ENCODE data around the gene PTTG1IP. TPM values are rescaled to one million over a fixed set of nuclear protein-coding genes. Genes with fewer than 3 reads are reported as not detected.

The PTTG1IP gene
- total RNA-seq, 3 donors from 2014 or later (not counting 1 experiment from before 2014, with no cell fraction given), result 96.8 to 144 (median 126) TPM

DNA sequence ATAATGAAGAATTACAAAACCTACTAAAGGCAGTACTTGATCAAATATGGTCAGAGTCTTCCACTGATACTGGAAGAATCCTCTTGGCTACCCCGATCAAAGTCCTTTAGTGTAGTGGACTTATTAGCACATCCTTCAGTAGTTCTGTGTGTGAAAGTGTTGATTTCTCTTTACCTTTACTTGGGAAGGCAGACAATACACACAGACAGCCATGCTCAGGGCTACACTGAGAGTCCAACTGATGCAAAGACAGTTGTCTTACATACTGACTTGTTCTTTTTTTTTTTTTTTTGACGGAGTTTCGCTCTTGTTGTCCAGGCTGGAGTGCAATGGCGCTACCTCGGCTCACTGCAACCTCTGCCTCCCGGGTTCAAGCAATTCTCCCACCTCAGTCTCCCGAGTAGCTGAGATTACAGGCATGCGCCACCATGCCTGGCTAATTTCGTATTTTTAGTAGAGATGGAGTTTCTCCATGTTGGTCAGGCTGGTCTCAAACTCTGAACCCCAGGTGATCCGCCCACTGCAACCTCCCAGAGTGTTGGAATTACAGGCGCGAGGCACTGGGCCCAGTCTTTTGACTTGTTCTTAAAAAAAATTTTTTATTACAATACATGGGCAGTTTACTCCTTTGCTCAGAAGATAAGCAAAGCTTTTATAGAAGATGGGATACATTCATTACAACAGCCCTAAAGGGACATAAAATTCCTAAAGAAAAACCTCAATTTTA, 3.5 kb upstream of the PTTG1IP start:
- no peak for DNase-seq
- H3K36me3 Mint-ChIP-seq, result no peaks in the 10 kb centered on the region
- Histone ChIP-seq H3K9me3 (ENCODE audit: control insufficient read depth, insufficient read depth, low read length) (no peaks in the 10 kb centered on the region), H3K4me1 (ENCODE audit: control insufficient read depth, insufficient read depth, low read length) (peaks cover 47% of the 10 kb centered on the region), H3K4me3 (ENCODE audit: low read length) (no peak overlapping the region), H3K27me3 (ENCODE audit: control insufficient read depth, insufficient read depth, low read length) (no peaks in the 10 kb centered on the region), H3K36me3 (ENCODE audit: control insufficient read depth, insufficient read depth, low read length) (no peaks in the 10 kb centered on the region), H3K27ac (ENCODE audit: low read length) (no peak overlapping the region)
- no peak overlapping the region for H3K4me3 Mint-ChIP-seq
- 96% methylated on average over 12 of the region's 12 CpGs for WGBS (ENCODE audit: insufficient coverage)
- TF ChIP-seq, protein P1, sequence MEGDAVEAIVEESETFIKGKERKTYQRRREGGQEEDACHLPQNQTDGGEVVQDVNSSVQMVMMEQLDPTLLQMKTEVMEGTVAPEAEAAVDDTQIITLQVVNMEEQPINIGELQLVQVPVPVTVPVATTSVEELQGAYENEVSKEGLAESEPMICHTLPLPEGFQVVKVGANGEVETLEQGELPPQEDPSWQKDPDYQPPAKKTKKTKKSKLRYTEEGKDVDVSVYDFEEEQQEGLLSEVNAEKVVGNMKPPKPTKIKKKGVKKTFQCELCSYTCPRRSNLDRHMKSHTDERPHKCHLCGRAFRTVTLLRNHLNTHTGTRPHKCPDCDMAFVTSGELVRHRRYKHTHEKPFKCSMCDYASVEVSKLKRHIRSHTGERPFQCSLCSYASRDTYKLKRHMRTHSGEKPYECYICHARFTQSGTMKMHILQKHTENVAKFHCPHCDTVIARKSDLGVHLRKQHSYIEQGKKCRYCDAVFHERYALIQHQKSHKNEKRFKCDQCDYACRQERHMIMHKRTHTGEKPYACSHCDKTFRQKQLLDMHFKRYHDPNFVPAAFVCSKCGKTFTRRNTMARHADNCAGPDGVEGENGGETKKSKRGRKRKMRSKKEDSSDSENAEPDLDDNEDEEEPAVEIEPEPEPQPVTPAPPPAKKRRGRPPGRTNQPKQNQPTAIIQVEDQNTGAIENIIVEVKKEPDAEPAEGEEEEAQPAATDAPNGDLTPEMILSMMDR (IDR thresholded peaks at IDR 0.05), result no peak
- no peak for ATAC-seq
- H3K4me1 Mint-ChIP-seq, result peaks cover 40 to 44% of the 10 kb centered on the region in 2 donors
- no peaks in the 10 kb centered on the region for H3K27me3 Mint-ChIP-seq (ENCODE audit: low read depth in 2 of 2)
- H3K27ac Mint-ChIP-seq, result no peak overlapping the region
- H3K9me3 Mint-ChIP-seq, result no peaks in the 10 kb centered on the region
- intact Hi-C loops (cut with micrococcal nuclease), result no loop called here

DNA sequence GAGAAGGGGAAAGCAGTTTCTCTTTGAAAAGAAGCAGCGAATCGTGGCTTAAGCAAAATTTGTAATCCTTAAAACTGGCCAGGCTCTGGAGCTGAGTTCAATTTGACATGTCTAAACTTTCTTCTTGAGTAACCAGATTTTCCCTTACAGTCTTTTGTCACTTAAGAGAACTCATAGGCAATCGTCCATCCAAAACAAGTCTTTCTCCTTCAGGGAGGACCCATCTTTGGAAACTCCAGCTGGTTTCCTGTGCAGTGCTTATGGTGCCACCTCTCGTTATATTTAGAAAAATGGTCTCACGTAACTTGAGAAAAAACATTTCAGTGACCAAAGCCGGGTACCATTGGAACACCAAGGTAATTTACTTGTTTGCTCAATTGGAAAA, 1.8 kb upstream of the PTTG1IP start:
- no peaks in the 10 kb centered on the region for H3K27me3 Mint-ChIP-seq (ENCODE audit: low read depth in 2 of 2)
- intact Hi-C loops (cut with micrococcal nuclease), result loop anchor here (1.0 to 2.0 kb wide), 3 partner anchors 39 to 74 kb away; partner anchors contain the start of genes SUMO3 and UBE2G2
- WGBS (ENCODE audit: insufficient coverage), result 3% methylated on average over 6 of the region's 6 CpGs
- peak overlapping the region; percentile 92 to 93 for H3K27ac Mint-ChIP-seq
- DNase-seq, result peak in 1 of 2 donors; percentile 73
- H3K4me1 Mint-ChIP-seq, result peaks cover 41 to 45% of the 10 kb centered on the region in 2 donors
- peak overlapping the region; percentile 89 for H3K4me3 Mint-ChIP-seq
- peaks cover 45% of the 10 kb centered on the region for H3K4me1 ChIP-seq (ENCODE audit: control insufficient read depth, insufficient read depth, low read length)
- TF ChIP-seq, protein P1 (IDR thresholded peaks at IDR 0.05), result no peak
- no peaks in the 10 kb centered on the region for H3K36me3 Mint-ChIP-seq
- no peaks in the 10 kb centered on the region for H3K27me3 ChIP-seq (ENCODE audit: control insufficient read depth, insufficient read depth, low read length)
- H3K9me3 Mint-ChIP-seq, result no peaks in the 10 kb centered on the region
- H3K9me3 ChIP-seq (ENCODE audit: control insufficient read depth, insufficient read depth, low read length), result no peaks in the 10 kb centered on the region
- H3K36me3 ChIP-seq (ENCODE audit: control insufficient read depth, insufficient read depth, low read length), result no peaks in the 10 kb centered on the region
- peak overlapping the region; percentile 45 for H3K4me3 ChIP-seq (ENCODE audit: low read length)
- no peak for ATAC-seq
- H3K27ac ChIP-seq (ENCODE audit: low read length), result peak overlapping the region; percentile 85

DNA sequence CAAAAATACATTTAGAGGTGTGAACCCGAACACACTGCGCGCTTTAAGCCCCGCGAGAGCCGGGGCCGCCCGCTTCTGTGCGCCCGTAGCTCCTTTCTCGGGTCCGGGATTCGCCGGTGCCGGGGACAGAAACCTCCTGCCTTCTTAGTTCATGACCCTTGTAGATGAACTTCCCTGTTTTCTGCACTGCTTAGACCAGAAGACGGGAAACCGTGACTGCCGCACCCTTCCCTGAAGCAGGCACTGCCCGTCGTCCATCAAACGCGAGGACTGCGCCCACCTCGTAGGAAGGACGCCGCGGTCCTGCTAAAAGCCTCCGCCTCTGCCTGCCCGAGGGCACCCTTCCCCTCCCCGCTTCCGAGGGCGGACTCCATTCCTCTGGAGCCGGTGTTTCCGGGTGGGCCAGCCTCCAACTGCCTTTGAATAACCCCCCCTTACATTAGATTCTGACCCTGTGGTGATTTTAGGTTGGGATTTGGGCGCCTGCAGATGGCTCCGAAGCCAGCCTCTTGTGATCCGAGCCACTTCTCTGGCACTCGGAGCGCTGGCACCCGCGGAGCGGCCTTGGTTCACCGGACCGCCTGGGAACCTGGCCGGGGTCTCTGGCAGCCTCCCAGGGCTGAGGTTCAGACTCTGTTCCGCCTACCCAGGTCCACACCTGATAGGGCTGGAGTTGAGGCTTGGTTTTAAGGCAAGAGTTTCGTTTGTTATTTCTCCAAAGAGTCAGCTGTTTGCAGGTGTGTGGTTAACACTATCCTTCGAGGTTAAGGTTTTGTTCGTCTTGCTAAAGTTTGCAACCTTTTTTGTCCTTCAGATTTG, 1.2 kb upstream of the PTTG1IP start:
- Histone ChIP-seq H3K4me1 (ENCODE audit: control insufficient read depth, insufficient read depth, low read length) (peaks cover 45% of the 10 kb centered on the region), H3K9me3 (ENCODE audit: control insufficient read depth, insufficient read depth, low read length) (no peaks in the 10 kb centered on the region), H3K4me3 (ENCODE audit: low read length) (peak overlapping the region; percentile 45), H3K27me3 (ENCODE audit: control insufficient read depth, insufficient read depth, low read length) (no peaks in the 10 kb centered on the region), H3K27ac (ENCODE audit: low read length) (peak overlapping the region; percentile 85), H3K36me3 (ENCODE audit: control insufficient read depth, insufficient read depth, low read length) (no peaks in the 10 kb centered on the region)
- peak in 2 of 3 donors; percentile 4 to 7 for ATAC-seq
- H3K9me3 Mint-ChIP-seq, result no peaks in the 10 kb centered on the region
- peak overlapping the region; percentile 92 to 93 for H3K27ac Mint-ChIP-seq
- H3K36me3 Mint-ChIP-seq, result no peaks in the 10 kb centered on the region
- TF ChIP-seq, protein P1 (IDR thresholded peaks at IDR 0.05), result no peak
- intact Hi-C loops (cut with micrococcal nuclease), result loop anchor here (1.0 to 2.0 kb wide), 3 partner anchors 40 to 73 kb away; partner anchors contain the start of genes SUMO3 and UBE2G2
- H3K4me1 Mint-ChIP-seq, result peaks cover 41 to 45% of the 10 kb centered on the region in 2 donors
- peak; percentile 43 to 68 for DNase-seq
- under 1% methylated on average over 48 of the region's 49 CpGs for WGBS (ENCODE audit: insufficient coverage)
- H3K27me3 Mint-ChIP-seq (ENCODE audit: low read depth in 2 of 2), result no peaks in the 10 kb centered on the region
- peak overlapping the region; percentile 89 for H3K4me3 Mint-ChIP-seq

Data from natural killer cell (primary cell).